Body of pancreas (tissue), 4 donors: ENCODE measurements around the gene LRFN2. TPM values are rescaled to one million over a fixed set of nuclear protein-coding genes. Genes with fewer than 3 reads are reported as not detected.

Experiments
- ATAC-seq: fragments of 150-250 bp; one replicate; pipeline ENCODE4 v1.9.1; 2016
- DNase-seq, 4 donors: peaks; one replicate each; pipeline ENCODE4 v3.0.0-alpha.2; 2019
- H3K27ac ChIP-seq, 4 donors: fragments of 200-600 bp; sonication (generic); 1 replicate in 3 of 4; 2 replicates in 1 of 4; pipeline versions ENCODE4 v1.5.1 to v1.6.1; 2016 to 2019; ENCODE audit warnings: mild to moderate bottlenecking in 1 of 4, mixed read lengths in 1 of 4, moderate library complexity in 1 of 4
- H3K27me3 ChIP-seq, 2 donors: fragments of 200-600 bp; sonication (generic); one replicate each; pipeline ENCODE4 v1.6.0; 2016; ENCODE audit warnings: mild to moderate bottlenecking in 1 of 2
- H3K36me3 ChIP-seq, 2 donors: fragments of 200-600 bp; sonication (generic); replicated peaks in 1 of 2; 2 replicates each; pipeline ENCODE4 v1.5.1; 2016; ENCODE audit warnings: low read depth in 2 of 2; ENCODE audit not compliant: insufficient read depth in 1 of 2
- H3K4me1 ChIP-seq: fragments of 200-600 bp; sonication (generic); one replicate; pipeline ENCODE4 v1.6.0; 2016
- H3K4me3 ChIP-seq, 2 donors: fragments of 200-600 bp; sonication (generic); 1 replicate in 1 of 2; 2 replicates in 1 of 2; pipeline ENCODE4 v1.5.1; 2016 to 2019
- H3K9me3 ChIP-seq, 3 donors: fragments of 200-600 bp; sonication (generic); 1 replicate in 2 of 3; 2 replicates in 1 of 3; pipeline ENCODE4 v1.5.1; 2016
- POLR2A ChIP-seq, 3 donors: fragments of 450-650 bp; IDR thresholded peaks; one replicate each; pipeline ENCODE4 v1.6.1; 2016; ENCODE audit warnings: antibody characterized with exemption in 3 of 3, mild to moderate bottlenecking in 2 of 3
- WGBS, 2 donors: methylation state at CpG; one replicate each; pipeline ENCODE4 v1.1.5; 2017; 5-methylcytosine and 5-hydroxymethylcytosine counted together
- intact Hi-C: fragments of 100-400 bp; cut with DNase I; formaldehyde crosslinking; loops from one replicate; pipeline ENCODE4 v1.15.1; 2023
- total RNA-seq, 2 donors: library from RNA; depleted of rRNA; stranded (reverse); fragments of >200 nt; gene quantifications; one replicate each; pipeline ENCODE4 v1.1.0, GENCODE V29; 2016
- TF ChIP-seq, protein P1 (sequence below), 7 experiments: fragments of 450-650 bp in 4 of 7; fragments of 200-600 bp in 3 of 7; sonication (generic) in 3 of 7; IDR thresholded peaks; one replicate each; pipeline ENCODE4 v1.5.1; 2016 to 2019; ENCODE audit warnings: antibody characterized with exemption in 7 of 7

LRFN2 gene
- total RNA-seq, 2 donors from 2014 or later = 0.33 TPM; not detected in 1

DNA sequence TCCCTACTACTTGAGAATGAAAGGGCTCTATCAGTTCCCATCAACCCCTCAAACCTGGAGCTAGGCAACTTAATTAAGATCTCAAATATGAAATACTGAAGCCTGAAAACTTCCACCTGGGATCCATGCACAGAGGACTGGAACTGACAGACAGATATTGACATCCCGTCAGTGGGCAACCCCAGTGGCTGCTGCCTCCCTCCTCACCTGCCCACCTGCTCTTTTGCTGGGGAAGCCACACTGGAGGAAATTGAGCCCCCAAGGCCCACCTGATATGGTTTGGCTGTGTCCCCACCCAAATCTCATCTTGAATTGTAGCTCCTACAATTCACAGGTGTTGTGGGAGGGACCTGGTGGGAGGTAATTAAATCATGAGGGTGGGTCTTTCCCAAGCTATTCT is 192.8 kb downstream of the LRFN2 start:
- H3K27ac ChIP-seq = no peak overlapping the region
- no peak for ATAC-seq
- no peaks in the 10 kb centered on the region for H3K36me3 ChIP-seq
- WGBS, 2 donors = 90 to 100% methylated on average over 1 of the region's 1 CpG
- H3K9me3 ChIP-seq = no peaks in the 10 kb centered on the region
- H3K4me1 ChIP-seq = peaks cover 21% of the 10 kb centered on the region
- no peak for DNase-seq
- no peak for TF ChIP-seq POLR2A (IDR thresholded peaks at IDR 0.05)
- TF ChIP-seq, protein P1, sequence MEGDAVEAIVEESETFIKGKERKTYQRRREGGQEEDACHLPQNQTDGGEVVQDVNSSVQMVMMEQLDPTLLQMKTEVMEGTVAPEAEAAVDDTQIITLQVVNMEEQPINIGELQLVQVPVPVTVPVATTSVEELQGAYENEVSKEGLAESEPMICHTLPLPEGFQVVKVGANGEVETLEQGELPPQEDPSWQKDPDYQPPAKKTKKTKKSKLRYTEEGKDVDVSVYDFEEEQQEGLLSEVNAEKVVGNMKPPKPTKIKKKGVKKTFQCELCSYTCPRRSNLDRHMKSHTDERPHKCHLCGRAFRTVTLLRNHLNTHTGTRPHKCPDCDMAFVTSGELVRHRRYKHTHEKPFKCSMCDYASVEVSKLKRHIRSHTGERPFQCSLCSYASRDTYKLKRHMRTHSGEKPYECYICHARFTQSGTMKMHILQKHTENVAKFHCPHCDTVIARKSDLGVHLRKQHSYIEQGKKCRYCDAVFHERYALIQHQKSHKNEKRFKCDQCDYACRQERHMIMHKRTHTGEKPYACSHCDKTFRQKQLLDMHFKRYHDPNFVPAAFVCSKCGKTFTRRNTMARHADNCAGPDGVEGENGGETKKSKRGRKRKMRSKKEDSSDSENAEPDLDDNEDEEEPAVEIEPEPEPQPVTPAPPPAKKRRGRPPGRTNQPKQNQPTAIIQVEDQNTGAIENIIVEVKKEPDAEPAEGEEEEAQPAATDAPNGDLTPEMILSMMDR (IDR thresholded peaks at IDR 0.05) = no peak
- no peak overlapping the region for H3K4me3 ChIP-seq
- intact Hi-C loops = no loop called here
- H3K27me3 ChIP-seq = no peaks in the 10 kb centered on the region

DNA sequence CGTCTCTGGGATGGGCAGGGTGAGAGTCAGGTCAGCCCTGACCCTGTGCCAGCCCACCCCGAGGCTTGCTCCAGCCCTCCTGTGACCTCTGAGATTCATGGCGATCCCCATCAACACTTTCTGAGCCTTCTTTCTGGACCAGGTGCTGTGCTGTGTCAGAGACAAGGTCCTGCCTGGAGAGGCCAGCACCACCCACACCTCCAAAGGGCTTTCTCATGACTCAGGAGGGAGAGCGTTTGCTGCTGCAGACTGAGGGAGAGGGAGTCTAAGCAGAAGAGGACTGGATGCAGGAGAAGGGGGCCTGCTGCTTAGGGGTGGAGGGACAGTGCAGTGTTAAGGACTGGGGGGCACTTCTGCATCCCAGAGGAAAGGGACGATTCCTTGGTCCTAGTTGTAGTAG is 193.5 kb downstream of the LRFN2 start:
- no peaks in the 10 kb centered on the region for H3K27me3 ChIP-seq
- ATAC-seq (no peak), DNase-seq (no peak)
- intact Hi-C loops = no loop called here
- H3K27ac ChIP-seq = no peak overlapping the region
- no peak overlapping the region for H3K4me3 ChIP-seq
- TF ChIP-seq, protein P1 (IDR thresholded peaks at IDR 0.05) = no peak
- no peak for TF ChIP-seq POLR2A (IDR thresholded peaks at IDR 0.05)
- WGBS, 2 donors = 62 to 83% methylated on average over 4 to 5 of the region's 5 CpGs
- peaks cover 21% of the 10 kb centered on the region for H3K4me1 ChIP-seq
- no peaks in the 10 kb centered on the region for H3K9me3 ChIP-seq
- no peaks in the 10 kb centered on the region for H3K36me3 ChIP-seq

GRCh38 chr6:40392589-40392988 is 194.6 kb downstream of the LRFN2 start:
- Histone ChIP-seq H3K36me3 (no peaks in the 10 kb centered on the region), H3K27ac (no peak overlapping the region), H3K4me3 (no peak overlapping the region), H3K27me3 (no peaks in the 10 kb centered on the region), H3K9me3 (no peaks in the 10 kb centered on the region), H3K4me1 (peaks cover 27% of the 10 kb centered on the region)
- TF ChIP-seq POLR2A (IDR thresholded peaks at IDR 0.05) = no peak
- TF ChIP-seq, protein P1 (IDR thresholded peaks at IDR 0.05) = no peak
- ATAC-seq (no peak), DNase-seq (no peak)
- WGBS, 2 donors = 92 to 95% methylated on average over 12 to 16 of the region's 16 CpGs
- intact Hi-C loops = no loop called here

DNA sequence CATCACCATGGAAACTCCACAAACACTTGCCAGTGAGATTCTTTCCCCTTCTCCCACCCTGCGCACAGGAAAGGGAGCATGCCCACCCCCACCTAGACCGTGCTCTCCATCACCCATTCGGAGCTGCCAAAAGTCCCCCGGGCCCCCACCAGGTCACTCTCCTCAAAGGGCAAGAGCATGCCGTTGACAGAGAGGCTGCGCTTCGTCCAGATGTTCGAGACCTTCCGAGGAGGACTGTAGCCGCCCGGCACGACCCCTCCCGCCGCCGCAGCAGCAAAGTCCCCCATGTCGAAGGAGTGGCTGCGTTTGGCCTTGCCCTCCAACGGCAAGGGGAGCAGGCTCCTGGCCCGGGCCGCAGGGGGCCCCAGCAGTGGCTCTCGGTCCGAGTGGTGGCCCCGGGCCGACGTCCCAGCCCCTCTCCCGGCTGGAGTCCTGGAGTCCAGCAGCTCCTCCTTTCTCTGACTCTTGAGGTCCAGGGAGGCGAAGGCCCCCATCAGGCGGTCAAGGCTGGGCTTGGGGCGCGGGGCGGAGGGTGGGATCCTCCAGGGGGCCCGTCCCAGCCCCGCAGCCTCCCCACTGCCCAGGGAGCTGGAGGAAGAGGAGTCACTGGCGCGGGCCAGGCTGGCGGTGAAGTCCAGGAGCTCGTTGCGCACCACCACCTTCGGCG is 195.2 kb downstream of the LRFN2 start:
- no peak for DNase-seq
- ATAC-seq = no peak
- no peaks in the 10 kb centered on the region for H3K9me3 ChIP-seq
- 70 to 91% methylated on average over 4 to 23 of the region's 40 CpGs for WGBS, 2 donors
- H3K4me1 ChIP-seq = peaks cover 32% of the 10 kb centered on the region
- no peak overlapping the region for H3K27ac ChIP-seq
- no peaks in the 10 kb centered on the region for H3K27me3 ChIP-seq
- no peak overlapping the region for H3K4me3 ChIP-seq
- intact Hi-C loops = no loop called here
- no peaks in the 10 kb centered on the region for H3K36me3 ChIP-seq
- no peak for TF ChIP-seq POLR2A (IDR thresholded peaks at IDR 0.05)
- TF ChIP-seq, protein P1 (IDR thresholded peaks at IDR 0.05) = no peak

DNA sequence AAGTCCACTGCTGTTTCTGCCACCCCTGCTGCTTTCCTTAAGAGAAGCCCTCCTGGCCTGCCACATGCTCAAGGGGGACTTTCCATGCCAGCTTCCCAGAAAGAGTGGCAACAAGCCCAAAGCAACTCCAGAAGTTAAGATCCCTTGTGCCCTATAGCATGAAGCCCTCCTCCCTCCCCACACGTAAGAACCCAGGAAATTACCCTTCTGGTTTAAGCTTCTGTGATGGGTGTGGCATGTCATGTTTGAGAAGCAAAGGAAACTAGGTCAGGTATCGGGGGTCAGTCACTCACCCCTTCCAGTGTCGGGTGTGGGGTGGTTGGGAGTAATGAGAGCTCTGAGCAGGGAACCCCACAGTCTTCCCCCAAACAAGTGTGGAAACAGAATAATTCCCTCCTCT is 196.1 kb downstream of the LRFN2 start:
- H3K4me1 ChIP-seq = peaks cover 24% of the 10 kb centered on the region
- no peak for DNase-seq

More for the DNA sequence above, 196.1 kb downstream of the LRFN2 start:
- Histone ChIP-seq H3K27me3 (no peaks in the 10 kb centered on the region), H3K4me3 (no peak overlapping the region), H3K36me3 (no peaks in the 10 kb centered on the region), H3K9me3 (no peaks in the 10 kb centered on the region), H3K27ac (no peak overlapping the region)
- intact Hi-C loops = no loop called here
- 76 to 83% methylated on average over 2 to 3 of the region's 3 CpGs for whole genome bisulfite sequencing, 2 donors
- no peak for ATAC-seq
- TF ChIP-seq, protein P1 (IDR thresholded peaks at IDR 0.05) = no peak
- TF ChIP-seq POLR2A (IDR thresholded peaks at IDR 0.05) = no peak
